Type B pancreatic cell (in vitro differentiated cells): ENCODE results near the gene AUH. TPM values are rescaled to one million over a fixed set of nuclear protein-coding genes. Genes with fewer than 3 reads are reported as not detected.
A peak's percentile ranks its signal among the peaks of the same experiment; 100 is the strongest.

Experiments used
- DNase-seq: peaks from one replicate; pipeline ENCODE4 v3.0.0; 2021; ENCODE audit warnings: mixed read lengths; ENCODE audit not compliant: unreplicated experiment; ENCODE audit errors: extremely low spot score
- H3K27ac Mint-ChIP-seq: 2 replicates; pipeline ENCODE4 v1.8.0; 2021; ENCODE audit warnings: mild to moderate bottlenecking, mixed read lengths
- H3K27me3 Mint-ChIP-seq: 2 replicates; pipeline ENCODE4 v1.8.0; 2021; ENCODE audit warnings: mixed read lengths
- H3K36me3 Mint-ChIP-seq: 2 replicates; pipeline ENCODE4 v1.8.0; 2021; ENCODE audit warnings: mixed read lengths
- H3K4me1 Mint-ChIP-seq: one replicate; pipeline ENCODE4 v1.8.0; 2021; ENCODE audit warnings: mixed read lengths; ENCODE audit not compliant: unreplicated experiment
- H3K4me3 Mint-ChIP-seq: 2 replicates; pipeline ENCODE4 v1.8.0; 2021; ENCODE audit warnings: mild to moderate bottlenecking, mixed read lengths
- H3K9me3 Mint-ChIP-seq: 2 replicates; pipeline ENCODE4 v1.8.0; 2021; ENCODE audit warnings: mixed read lengths
- CTCF ChIP-seq: fragments of 200-600 bp; sonication (generic); conservative IDR thresholded peaks from 2 replicates; pipeline ENCODE4 v1.5.0; 2021; ENCODE audit warnings: antibody characterized with exemption, mild to moderate bottlenecking
- total RNA-seq: library from RNA; stranded (reverse); gene quantifications from 2 replicates; pipeline ENCODE4 v1.2.1, GENCODE V29; 2021; ENCODE audit warnings: low replicate concordance

Gene AUH
- total RNA-seq, 1 donor from 2014 or later, result 25.0 TPM

DNA sequence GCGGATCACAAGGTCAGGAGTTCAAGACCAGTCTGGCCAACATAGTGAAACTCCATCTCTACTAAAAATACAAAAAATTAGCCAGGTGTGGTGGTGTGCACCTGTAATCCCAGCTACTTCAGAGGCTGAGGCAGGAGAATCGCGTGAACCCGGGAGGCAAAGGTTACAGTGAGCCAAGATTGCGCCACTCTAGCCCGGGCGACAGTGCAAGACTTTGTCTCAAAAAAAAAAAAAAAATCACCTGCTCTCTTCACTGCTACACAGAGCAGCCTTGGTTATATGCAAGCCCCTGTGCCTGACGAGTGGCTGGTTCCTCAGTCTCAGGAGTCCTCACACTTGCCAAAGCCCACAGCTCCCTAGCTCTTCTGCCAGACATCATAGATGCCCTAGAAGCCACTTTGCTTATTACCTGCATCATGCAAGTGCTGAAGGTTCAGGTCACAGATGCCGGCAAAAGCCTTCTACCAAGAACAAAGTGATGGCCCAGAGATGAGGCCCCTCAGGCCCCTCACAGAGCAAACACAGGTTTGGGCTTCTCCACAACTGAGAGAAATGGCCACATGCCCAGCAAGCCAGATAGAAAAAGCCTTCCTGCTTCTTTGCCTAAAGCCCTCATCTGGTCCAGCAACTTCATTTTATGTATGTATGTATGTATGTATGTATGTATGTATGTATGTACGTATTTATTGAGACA is 176.4 kb downstream of the AUH start:
- no peak for DNase-seq
- Mint-ChIP-seq H3K27me3 (no peaks in the 10 kb centered on the region), H3K27ac (no peak overlapping the region), H3K4me1 (peaks cover 6% of the 10 kb centered on the region), H3K4me3 (no peak overlapping the region), H3K36me3 (no peaks in the 10 kb centered on the region), H3K9me3 (peaks cover 16% of the 10 kb centered on the region)
- no peak for TF ChIP-seq CTCF

DNA sequence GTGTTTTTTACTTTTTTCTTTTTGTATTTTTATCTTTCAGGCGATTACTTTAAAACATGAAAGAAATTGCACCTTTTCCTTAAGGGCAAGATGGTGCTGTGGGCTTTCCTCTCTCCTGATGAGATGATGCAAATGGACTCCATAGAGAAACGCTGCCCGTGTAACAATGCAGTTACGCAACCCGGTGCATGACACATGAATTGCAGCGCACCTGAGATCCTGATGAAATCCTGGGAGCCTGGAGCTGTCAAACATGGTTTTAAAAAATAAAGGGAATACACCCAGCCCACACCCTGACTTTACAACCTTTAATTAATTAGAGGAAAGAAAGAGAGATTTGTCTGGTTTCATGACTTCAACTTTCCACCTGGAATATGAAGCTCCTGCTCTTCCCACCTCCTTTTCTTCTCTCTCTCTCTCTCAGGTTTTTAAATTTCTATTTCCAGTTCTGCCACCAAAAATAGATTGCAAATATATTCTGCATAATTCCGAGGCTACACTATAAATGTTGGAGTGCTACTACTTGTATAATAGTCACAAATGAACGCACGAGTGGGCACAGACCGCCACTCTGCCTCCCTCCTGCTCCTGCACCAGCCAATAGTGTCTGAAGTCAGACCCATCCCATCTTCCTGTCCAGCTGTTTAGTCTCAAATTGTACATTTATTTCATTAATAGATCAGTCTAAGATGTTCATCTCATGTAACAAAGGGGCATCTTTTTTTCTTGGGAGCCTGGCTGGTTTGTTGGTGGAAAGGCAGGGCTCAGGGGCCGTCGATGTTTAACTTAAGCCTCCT is 179.1 kb downstream of the AUH start:
- no peaks in the 10 kb centered on the region for H3K36me3 Mint-ChIP-seq
- H3K27ac Mint-ChIP-seq, result peak overlapping the region; percentile 39
- no peaks in the 10 kb centered on the region for H3K27me3 Mint-ChIP-seq
- no peak for DNase-seq
- no peak overlapping the region for H3K4me3 Mint-ChIP-seq
- H3K9me3 Mint-ChIP-seq, result peaks cover 6% of the 10 kb centered on the region
- H3K4me1 Mint-ChIP-seq, result peaks cover 6% of the 10 kb centered on the region
- no peak for TF ChIP-seq CTCF

GRCh38 chr9:91181541-91181940 is 180.2 kb downstream of the AUH start:
- H3K27me3 Mint-ChIP-seq, result no peaks in the 10 kb centered on the region
- no peaks in the 10 kb centered on the region for H3K36me3 Mint-ChIP-seq

GRCh38 chr9:91180930-91181268 is 180.8 kb downstream of the AUH start:
- TF ChIP-seq CTCF, result no peak
- Mint-ChIP-seq H3K36me3 (no peaks in the 10 kb centered on the region), H3K27me3 (no peaks in the 10 kb centered on the region), H3K4me3 (no peak overlapping the region), H3K9me3 (no peaks in the 10 kb centered on the region), H3K4me1 (peaks cover 5% of the 10 kb centered on the region), H3K27ac (no peak overlapping the region)
- DNase-seq, result no peak

More at GRCh38 chr9:91181541-91181940, 180.2 kb downstream of the AUH start:
- Mint-ChIP-seq H3K27ac (no peak overlapping the region), H3K4me3 (no peak overlapping the region), H3K9me3 (no peaks in the 10 kb centered on the region), H3K4me1 (peaks cover 5% of the 10 kb centered on the region)
- DNase-seq, result peak; percentile 45
- no peak for TF ChIP-seq CTCF

DNA sequence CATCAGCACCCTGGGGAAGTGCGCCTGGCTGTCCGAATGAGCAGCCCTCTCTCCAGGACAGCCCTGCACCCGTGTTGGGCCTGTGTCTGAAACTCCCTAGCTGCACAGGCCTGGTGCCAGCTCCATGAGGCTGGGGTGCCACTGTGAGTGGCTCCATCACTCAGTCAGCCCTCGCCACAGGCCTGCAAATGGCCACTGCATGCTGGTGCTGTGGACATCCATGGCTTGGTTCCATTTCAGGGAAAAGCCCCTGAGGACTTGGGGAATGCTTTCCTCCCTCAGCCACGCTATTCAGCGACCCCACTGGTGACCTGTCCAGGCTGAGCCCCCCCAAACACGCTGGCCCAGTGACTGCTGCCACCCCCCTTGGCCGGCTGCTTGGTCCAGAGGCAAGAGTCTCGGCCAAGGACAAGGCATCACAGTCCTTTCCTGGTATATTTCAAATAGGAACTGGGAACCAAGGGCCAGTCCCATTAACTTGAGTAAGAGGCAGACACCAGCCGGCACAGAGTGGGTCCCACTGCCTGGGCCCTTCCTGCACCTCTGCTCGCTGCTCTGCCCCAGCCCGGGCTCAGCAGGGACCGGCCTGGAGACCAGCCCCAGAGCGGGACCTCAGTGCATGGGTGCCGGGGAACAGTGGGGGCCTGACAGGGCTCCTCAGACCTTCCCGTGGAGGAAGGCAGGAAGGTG is 181.3 kb downstream of the AUH start:
- H3K36me3 Mint-ChIP-seq, result no peaks in the 10 kb centered on the region

More for the DNA sequence above, 181.3 kb downstream of the AUH start:
- Mint-ChIP-seq H3K9me3 (no peaks in the 10 kb centered on the region), H3K4me3 (no peak overlapping the region), H3K4me1 (peaks cover 5% of the 10 kb centered on the region), H3K27me3 (no peaks in the 10 kb centered on the region), H3K27ac (no peak overlapping the region)
- DNase-seq, result peak; percentile 53
- no peak for TF ChIP-seq CTCF
